GM13977 (cell line): ENCODE results near the gene WWOX.

Experiments used
- DNase-seq: peaks from one replicate; pipeline ENCODE4 v3.0.0; 2012; ENCODE audit warnings: low spot score
- CTCF ChIP-seq: IDR thresholded peaks from 2 replicates; pipeline ENCODE4 v1.5.1; 2012; ENCODE audit warnings: mild to moderate bottlenecking, control low read depth; ENCODE audit not compliant: insufficient read depth; ENCODE audit errors: extremely low read depth, missing control alignments
- in situ Hi-C: fragments of 300-500 bp; cut with MboI; formaldehyde crosslinking; loops from one replicate; pipeline ENCODE4 v1.12.0; 2022; ENCODE audit warnings: low sequenced_read_pairs, low pct_unique_long_range_greater_than_20kb, mixed read lengths, inconsistent platforms; ENCODE audit not compliant: unreplicated experiment

Gene WWOX

DNA sequence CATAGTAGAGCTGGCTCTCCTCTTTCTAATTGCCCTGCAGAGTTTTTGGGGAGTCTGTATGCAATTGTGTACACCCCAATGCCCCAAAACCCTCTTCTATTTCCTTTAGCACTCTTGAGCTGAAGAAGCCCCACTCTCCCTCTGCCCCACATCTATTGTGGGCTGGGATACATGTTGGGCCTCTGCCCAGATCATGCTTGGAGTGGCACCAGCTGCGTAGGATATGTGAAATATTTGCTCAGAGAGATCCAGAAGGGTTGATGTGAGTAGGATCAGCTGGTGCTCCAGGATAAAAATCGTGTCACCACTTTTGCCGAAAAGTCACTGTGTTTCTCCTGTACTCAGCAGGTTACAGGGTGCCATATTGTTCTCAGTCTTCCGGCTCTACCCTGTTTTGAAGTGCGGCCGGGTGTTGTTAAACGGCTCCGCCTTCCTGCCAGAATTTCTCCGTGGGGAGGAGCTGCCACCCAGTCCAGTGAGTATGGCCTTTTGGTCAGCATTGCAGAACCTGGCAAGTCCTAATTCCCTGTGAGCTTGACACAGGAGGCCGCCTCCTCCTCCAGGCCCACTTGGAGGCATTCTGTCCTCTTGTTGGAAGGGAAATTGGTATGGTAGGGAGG is 664.5 kb downstream of the WWOX start:
- no peak for DNase-seq
- in situ Hi-C loops, result no loop called here
- no peak for TF ChIP-seq CTCF

DNA sequence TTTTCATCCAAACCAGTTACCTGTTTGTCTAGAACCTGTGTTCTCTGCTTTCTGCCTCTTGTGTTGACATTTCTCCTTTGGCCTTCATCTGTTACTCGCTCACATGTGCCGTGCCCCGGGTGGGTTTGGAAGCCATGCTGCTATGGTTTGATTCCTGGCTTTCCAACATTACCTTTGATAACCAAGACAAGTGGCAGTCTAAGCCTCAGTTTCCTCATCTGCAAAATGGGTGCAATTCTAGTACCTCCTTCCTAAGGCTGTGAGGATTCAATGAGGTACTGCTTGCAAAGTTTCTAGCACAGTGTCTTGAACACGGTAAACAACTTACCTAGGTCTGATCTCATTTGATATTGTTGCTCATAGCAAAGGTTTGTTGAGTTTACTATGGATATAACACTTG is 665.0 kb downstream of the WWOX start:
- in situ Hi-C loops, result no loop called here
- no peak for DNase-seq
- TF ChIP-seq CTCF, result no peak

- DNase-seq, result no peak
- TF ChIP-seq CTCF, result no peak
- in situ Hi-C loops, result no loop called here
These were observed 668.8 kb downstream of the WWOX start for GRCh38 chr16:78768226-78768625.

DNA sequence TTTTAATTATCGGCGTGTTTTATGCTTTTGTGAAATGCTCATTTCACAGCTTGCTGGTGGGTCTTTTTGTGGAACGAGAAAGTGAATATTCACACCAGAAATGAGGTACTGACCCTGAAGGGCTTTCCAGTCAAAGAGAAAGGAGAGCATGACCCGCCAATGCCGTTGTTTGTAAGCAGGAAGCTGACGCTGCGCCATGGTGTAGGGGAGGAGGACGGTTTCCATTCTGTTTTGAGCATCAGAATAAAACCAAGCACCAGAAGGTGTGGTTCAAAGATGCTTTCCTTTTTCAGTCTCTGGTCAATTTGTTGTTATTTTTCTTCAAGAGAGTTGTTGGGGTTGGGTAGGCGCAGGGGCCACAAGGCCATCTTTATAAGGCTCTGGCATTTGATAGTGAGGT is 669.3 kb downstream of the WWOX start:
- no peak for DNase-seq
- no peak for TF ChIP-seq CTCF
- in situ Hi-C loops, result no loop called here

DNA sequence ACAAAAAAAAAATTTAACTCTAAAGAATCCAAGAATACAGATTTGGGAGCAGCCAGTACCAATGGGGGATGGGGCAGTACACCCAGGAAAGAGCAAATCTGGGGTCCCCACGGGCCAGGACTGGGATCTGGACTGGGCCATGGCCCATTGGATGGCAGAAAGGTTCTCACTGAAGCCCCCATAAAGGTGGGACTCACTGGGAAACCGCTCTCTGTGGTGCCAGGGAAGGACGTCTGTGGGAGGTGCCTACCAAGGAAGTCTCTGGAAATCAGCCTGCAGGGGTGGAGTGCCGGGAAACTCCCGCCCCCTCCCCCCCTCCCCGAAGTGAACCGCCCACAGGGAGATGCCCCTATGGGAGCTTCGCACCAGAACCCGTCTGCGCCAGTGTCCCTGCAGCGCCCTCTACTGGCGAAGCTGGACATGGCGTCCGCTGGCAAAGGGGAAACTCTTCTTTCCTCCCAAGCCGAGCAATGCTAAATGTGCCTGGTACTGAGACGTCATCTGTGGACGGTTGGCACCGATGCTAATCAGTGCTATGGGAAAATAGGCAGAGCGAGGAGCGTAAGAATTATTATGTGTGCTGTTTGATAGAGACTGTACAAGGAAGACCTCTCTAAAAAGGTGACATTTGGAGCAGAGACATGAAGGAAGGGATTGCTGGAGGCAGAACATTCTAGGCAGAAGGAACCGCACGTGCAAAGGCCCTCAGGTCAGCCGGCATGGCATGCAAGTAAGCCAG is 671.1 kb downstream of the WWOX start:
- TF ChIP-seq CTCF, result peak; percentile 80
- DNase-seq, result peak; percentile 66
- in situ Hi-C loops, result no loop called here

DNA sequence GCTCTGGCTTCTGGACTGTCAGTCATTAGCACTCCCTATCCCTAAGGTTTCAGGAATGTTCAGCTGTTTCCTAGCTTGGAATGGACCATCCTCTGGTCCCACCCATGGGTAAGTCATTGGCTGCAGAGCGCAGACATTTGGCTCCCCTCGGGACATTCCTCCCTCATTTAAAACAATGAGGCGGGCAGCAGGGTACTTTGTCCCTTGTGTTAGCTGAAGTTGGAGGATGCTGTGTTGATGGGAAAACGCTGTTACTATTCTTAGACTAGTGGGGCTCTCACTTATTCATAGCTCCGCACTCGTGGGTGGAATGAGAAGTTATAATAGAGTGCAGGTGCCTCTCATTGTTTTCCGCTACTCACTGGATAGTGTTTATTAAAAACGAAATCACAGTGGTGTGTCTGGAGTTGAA is 673.8 kb downstream of the WWOX start:
- no peak for TF ChIP-seq CTCF
- no peak for DNase-seq
- in situ Hi-C loops, result no loop called here
